ENCODE data around the gene TPPP3.
"Not testable (repeated sequence)": the region's sequence is repeated elsewhere in the genome, so short reads cannot be mapped to it uniquely, and the experiment has no call there.

TPPP3 gene

GRCh38 chr16:67425580-67425979 is 32.3 kb upstream of the TPPP3 start:
- no peak for DNase-seq

GRCh38 chr16:67425061-67425460 is 31.8 kb upstream of the TPPP3 start:
- DNase-seq, result no peak

GRCh38 chr16:67424261-67424615 is 30.9 kb upstream of the TPPP3 start:
- DNase-seq, result no peak

- DNase-seq, result no peak
Observed at GRCh38 chr16:67423611-67424260, 30.4 kb upstream of the TPPP3 start.

- no peak for DNase-seq
Observed at GRCh38 chr16:67423015-67423414, 29.7 kb upstream of the TPPP3 start.

GRCh38 chr16:67421030-67421429 is 27.7 kb upstream of the TPPP3 start:
- DNase-seq, result no peak

GRCh38 chr16:67419931-67420330 is 26.6 kb upstream of the TPPP3 start:
- no peak for DNase-seq

GRCh38 chr16:67419502-67419901 is 26.2 kb upstream of the TPPP3 start:
- DNase-seq, result no peak

- DNase-seq, result peak; percentile 47
Observed at GRCh38 chr16:67417333-67418061, 24.2 kb upstream of the TPPP3 start.

- peak; percentile 55 for DNase-seq
Observed at GRCh38 chr16:67415872-67416793, 22.8 kb upstream of the TPPP3 start, which contains the start of gene ZDHHC1. Gene ZDHHC1, minus strand, starts transcription at chr16:67416477. Its CDS starts 8,702 bp downstream, at chr16:67407775.

- not testable (repeated sequence) for DNase-seq
Observed at GRCh38 chr16:67415421-67415820, 22.1 kb upstream of the TPPP3 start.

- DNase-seq, result no peak
Observed at GRCh38 chr16:67413978-67414911, 20.9 kb upstream of the TPPP3 start.

- no peak for DNase-seq
Observed at GRCh38 chr16:67412294-67412693, 19.0 kb upstream of the TPPP3 start.

- no peak for DNase-seq
Observed at GRCh38 chr16:67411339-67411738, 18.0 kb upstream of the TPPP3 start.

- DNase-seq, result no peak
Observed at GRCh38 chr16:67409631-67410030, 16.3 kb upstream of the TPPP3 start.

GRCh38 chr16:67407788-67408452 is 14.6 kb upstream of the TPPP3 start:
- DNase-seq, result no peak

- no peak for DNase-seq
Observed at GRCh38 chr16:67407176-67407787, 14.0 kb upstream of the TPPP3 start.

GRCh38 chr16:67406111-67406971 is 13.0 kb upstream of the TPPP3 start:
- DNase-seq, result no peak

- DNase-seq, result no peak
Observed at GRCh38 chr16:67405336-67405735, 12.0 kb upstream of the TPPP3 start.

- no peak for DNase-seq
Observed at GRCh38 chr16:67404740-67405226, 11.5 kb upstream of the TPPP3 start.
